ENCODE data around the gene ZNF813. TPM values are rescaled to one million over a fixed set of nuclear protein-coding genes. Genes with fewer than 3 reads are reported as not detected.
"Not testable (repeated sequence)": the region's sequence is repeated elsewhere in the genome, so short reads cannot be mapped to it uniquely, and the experiment has no call there.

ZNF813 gene
- total RNA-seq (2021; ENCODE audit: unreplicated experiment) = 9.6 TPM
- polyA plus RNA-seq (2012; ENCODE audit: insufficient read length) = 2.8 TPM
- Bru-seq, nascent RNA = percentile 77 among the genes with signal in this experiment
- BruChase-seq, experiment 1, labeled RNA remaining after a 2-hour chase = percentile 85 among the genes with signal in this experiment
- percentile 73 among the genes with signal in this experiment for BruChase-seq, experiment 2, labeled RNA remaining after a 6-hour chase
- long read RNA-seq, full-length matches to known transcripts = 13 of 17 reads
- long read RNA-seq, partial matches to known transcripts = 0 of 17 reads
- long read RNA-seq, other reads (novel, unspliced or antisense) = 4 of 17 reads

GRCh38 chr19:53467485-53468262 is at the start of gene ZNF813:
ZNF813 (plus strand) TSS chr19:53467733; CDS start chr19:53483823, 16,090 bp downstream.
- POLR2A ChIA-PET = interaction anchor here (0.7 kb wide), 1 partner anchor 52 kb away, joined by 8 read pairs; no protein-coding TSS in a partner anchor
- Histone ChIP-seq H3K27me3 (ENCODE audit: control insufficient read depth, insufficient read depth, low read length) (no peaks in the 10 kb centered on the region), H3K4me3 (ENCODE audit: low read depth in 2 of 2, low read length in 2 of 2) (peak within 1 kb of the TSS; percentile 88 to 90), H3K9me3 (ENCODE audit: control insufficient read depth, insufficient read depth, low read depth, low read length) (no peaks in the 10 kb centered on the region; the same call in 1 of the 2 replicates), H3K4me1 (ENCODE audit: control insufficient read depth, insufficient read depth, low read length) (peaks cover 5% of the 10 kb centered on the region), H3K36me3 (ENCODE audit: control insufficient read depth, insufficient read depth, low read length) (no peaks in the 10 kb centered on the region), H3K27ac (ENCODE audit: low read length) (peak within 1 kb of the TSS; percentile 90)
- ATAC-seq (peak; percentile 98), DNase-seq (ENCODE audit: low read depth, low spot score) (peak; percentile 56)
- 0 out of 4 replicates have a peak, but pooled peaks of 1 of the 2 experiments have one; percentile 39 for TF ChIP-seq REST (IDR thresholded peaks at IDR 0.05; ENCODE audit: insufficient read depth in 1 of 2, low read depth in 2 of 2, low read length in 1 of 2)
- TF ChIP-seq CTCF (IDR thresholded peaks at IDR 0.05) = no peak
- peak; percentile 88 for TF ChIP-seq POLR2AphosphoS5 (IDR thresholded peaks at IDR 0.05; ENCODE audit: low read depth, low read length)
- peak; percentile 86 for TF ChIP-seq SIN3A (IDR thresholded peaks at IDR 0.05; ENCODE audit: borderline replicate concordance, insufficient read depth, low read depth, low read length)
- intact Hi-C loops (cut with micrococcal nuclease; ENCODE audit: unreplicated experiment) (no loop called here), in situ Hi-C loops (cut with HindIII; ENCODE audit: low pct_unique_long_range_greater_than_20kb, low sequenced_read_pairs) (no loop called here)
- CTCF ChIA-PET = interaction anchor here (0.7 kb wide), 1 partner anchor 272 kb away, joined by 4 read pairs; no protein-coding TSS in a partner anchor
- BruUV-seq (replicated peaks) = no TSS peak

DNA sequence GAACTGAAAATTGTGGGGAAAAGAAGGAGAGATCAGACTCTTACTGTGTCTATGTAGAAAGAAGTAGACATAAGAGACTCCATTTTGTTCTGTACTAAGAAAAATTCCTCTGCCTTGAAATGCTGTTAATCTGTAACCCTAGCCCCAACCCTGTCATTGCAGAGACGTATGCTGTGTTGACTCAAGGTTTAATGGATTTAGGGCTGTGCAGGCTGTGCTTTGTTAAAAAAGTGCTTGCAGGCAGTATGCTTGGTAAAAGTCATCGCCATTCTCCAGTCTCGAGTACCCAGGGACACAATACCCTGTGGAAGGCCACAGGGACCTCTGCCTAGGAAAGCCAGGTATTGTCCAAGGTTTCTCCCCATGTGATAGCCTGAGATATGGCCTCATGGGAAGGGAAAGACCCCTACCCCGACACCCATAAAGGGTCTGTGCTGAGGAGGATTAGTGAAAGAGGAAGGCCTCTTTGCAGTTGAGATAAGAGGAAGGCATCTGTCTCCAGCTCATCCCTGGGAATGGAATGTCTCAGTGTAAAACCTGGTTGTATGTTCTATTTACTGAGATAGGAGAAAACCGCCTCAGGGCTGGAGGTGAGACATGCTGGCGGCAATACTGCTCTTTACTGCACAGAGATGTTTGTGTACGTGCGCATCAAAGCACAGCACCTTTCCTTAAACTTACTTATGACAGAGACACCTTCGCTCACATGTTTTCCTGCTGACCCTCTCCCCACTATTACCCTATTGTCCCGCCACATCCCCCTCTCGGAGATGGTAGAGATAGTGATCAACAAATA is 46.8 kb upstream of the ZNF813 start:
- in situ Hi-C loops (cut with HindIII; ENCODE audit: low pct_unique_long_range_greater_than_20kb, low sequenced_read_pairs); intact Hi-C loops (cut with micrococcal nuclease; ENCODE audit: unreplicated experiment); DNase-seq (ENCODE audit: low read depth, low spot score); CTCF ChIA-PET; H3K27me3 ChIP-seq (ENCODE audit: control insufficient read depth, insufficient read depth, low read length); ATAC-seq; H3K27ac ChIP-seq (ENCODE audit: low read length); BruUV-seq (replicated peaks); H3K9me3 ChIP-seq (ENCODE audit: control insufficient read depth, insufficient read depth, low read depth, low read length); H3K36me3 ChIP-seq (ENCODE audit: control insufficient read depth, insufficient read depth, low read length); H3K4me3 ChIP-seq (ENCODE audit: low read depth in 2 of 2, low read length in 2 of 2); POLR2A ChIA-PET; H3K4me1 ChIP-seq (ENCODE audit: control insufficient read depth, insufficient read depth, low read length): not testable (repeated sequence)

Measured in Panc1 (cell line).